BE2C (cell line): ENCODE measurements around the gene PTPRG.

Experiments used
- DNase-seq: peaks from one replicate; pipeline ENCODE4 v3.0.0-alpha.2; 2020
- H3K27me3 ChIP-seq: fragments of 250-450 bp; sonication (Bioruptor Pico); 2 replicates; pipeline ENCODE4 v1.5.1; 2020; ENCODE audit warnings: mild to moderate bottlenecking
- H3K36me3 ChIP-seq: fragments of 250-450 bp; sonication (Bioruptor Pico); 2 replicates; pipeline ENCODE4 v1.5.1; 2020; ENCODE audit warnings: mild to moderate bottlenecking
- H3K4me1 ChIP-seq: fragments of 250-450 bp; sonication (Bioruptor Pico); 2 replicates; pipeline ENCODE4 v1.5.1; 2020
- H3K4me3 ChIP-seq: 2 replicates; pipeline ENCODE4 v1.5.1; 2011; ENCODE audit warnings: low read depth, low read length
- H3K9me3 ChIP-seq: fragments of 250-450 bp; sonication (Bioruptor Pico); 2 replicates; pipeline ENCODE4 v1.5.1; 2020
- TF ChIP-seq, protein P1 (sequence below): IDR thresholded peaks from 2 replicates; pipeline ENCODE4 v1.5.1; 2012; ENCODE audit warnings: mild to moderate bottlenecking, low read depth, low read length

PTPRG gene

DNA sequence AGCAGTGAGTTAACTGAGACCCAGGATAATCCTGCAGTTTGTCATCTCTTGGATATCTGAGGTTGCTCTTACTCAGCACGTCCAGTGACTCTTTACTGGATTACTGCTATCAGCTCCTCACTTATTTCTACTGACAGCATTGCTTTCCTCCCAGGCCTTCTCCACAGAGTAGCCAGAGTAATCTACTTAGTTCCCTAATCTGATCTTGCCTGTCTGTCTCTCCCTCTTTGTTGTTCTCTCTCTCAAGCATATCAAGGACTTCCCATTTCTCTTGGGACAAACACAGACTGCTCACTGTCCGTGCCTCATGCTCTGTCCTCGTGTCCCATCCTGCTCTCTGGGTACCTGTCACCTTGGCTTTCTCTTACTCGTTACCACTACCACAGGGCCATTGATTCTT is 435.7 kb downstream of the PTPRG start:
- no peak overlapping the region for H3K4me3 ChIP-seq
- H3K4me1 ChIP-seq = peaks cover 11% of the 10 kb centered on the region
- TF ChIP-seq, protein P1, sequence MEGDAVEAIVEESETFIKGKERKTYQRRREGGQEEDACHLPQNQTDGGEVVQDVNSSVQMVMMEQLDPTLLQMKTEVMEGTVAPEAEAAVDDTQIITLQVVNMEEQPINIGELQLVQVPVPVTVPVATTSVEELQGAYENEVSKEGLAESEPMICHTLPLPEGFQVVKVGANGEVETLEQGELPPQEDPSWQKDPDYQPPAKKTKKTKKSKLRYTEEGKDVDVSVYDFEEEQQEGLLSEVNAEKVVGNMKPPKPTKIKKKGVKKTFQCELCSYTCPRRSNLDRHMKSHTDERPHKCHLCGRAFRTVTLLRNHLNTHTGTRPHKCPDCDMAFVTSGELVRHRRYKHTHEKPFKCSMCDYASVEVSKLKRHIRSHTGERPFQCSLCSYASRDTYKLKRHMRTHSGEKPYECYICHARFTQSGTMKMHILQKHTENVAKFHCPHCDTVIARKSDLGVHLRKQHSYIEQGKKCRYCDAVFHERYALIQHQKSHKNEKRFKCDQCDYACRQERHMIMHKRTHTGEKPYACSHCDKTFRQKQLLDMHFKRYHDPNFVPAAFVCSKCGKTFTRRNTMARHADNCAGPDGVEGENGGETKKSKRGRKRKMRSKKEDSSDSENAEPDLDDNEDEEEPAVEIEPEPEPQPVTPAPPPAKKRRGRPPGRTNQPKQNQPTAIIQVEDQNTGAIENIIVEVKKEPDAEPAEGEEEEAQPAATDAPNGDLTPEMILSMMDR = no peak
- no peaks in the 10 kb centered on the region for H3K9me3 ChIP-seq
- DNase-seq = peak; percentile 50
- no peaks in the 10 kb centered on the region for H3K36me3 ChIP-seq
- H3K27me3 ChIP-seq = no peaks in the 10 kb centered on the region

DNA sequence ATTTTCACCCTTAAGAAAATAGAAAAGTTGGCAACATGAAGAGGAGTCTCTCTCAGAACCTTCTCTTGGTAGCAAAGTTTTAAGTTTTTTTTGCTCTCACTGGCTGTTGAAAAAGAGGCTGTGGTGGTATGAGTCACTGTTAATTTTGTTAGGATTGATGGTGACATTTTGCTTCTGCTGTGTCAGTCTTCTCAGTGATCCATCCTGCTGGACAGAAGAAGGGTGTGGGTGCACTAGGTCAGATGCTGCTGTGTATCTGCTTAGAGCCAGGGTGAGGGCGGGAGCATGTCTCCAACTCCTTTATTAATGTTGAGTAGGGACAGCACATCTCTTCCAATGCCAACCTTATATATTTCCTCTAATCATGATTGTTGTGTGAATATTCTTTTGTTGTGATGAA is 442.5 kb downstream of the PTPRG start:
- TF ChIP-seq, protein P1 = no peak
- Histone ChIP-seq H3K4me1 (no peaks in the 10 kb centered on the region; the same call in 1 of the 2 replicates), H3K4me3 (no peak overlapping the region), H3K9me3 (no peaks in the 10 kb centered on the region), H3K36me3 (no peaks in the 10 kb centered on the region), H3K27me3 (no peaks in the 10 kb centered on the region)
- DNase-seq = no peak

DNA sequence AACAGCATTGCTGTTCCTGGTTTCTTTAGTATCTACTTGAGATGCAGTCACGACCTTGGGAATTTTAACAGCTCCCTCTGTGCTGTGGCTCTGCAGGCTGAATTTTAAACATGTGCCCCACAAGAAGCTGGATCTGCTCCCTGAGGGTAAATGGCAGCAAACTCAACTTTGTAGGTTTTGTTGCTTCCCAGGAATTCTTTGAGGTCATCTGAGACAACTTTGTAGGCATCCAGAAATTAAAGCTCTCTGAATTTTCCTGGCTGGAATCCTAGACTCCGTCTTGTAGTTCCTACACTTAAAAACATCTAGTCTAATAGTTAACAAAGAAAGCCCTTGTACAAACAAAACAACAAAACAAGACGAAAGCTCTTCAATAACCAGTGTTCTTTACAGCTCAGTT is 445.7 kb downstream of the PTPRG start:
- Histone ChIP-seq H3K4me1 (no peaks in the 10 kb centered on the region), H3K27me3 (no peaks in the 10 kb centered on the region), H3K9me3 (no peaks in the 10 kb centered on the region), H3K4me3 (no peak overlapping the region), H3K36me3 (no peaks in the 10 kb centered on the region)
- DNase-seq = no peak
- TF ChIP-seq, protein P1 = no peak

DNA sequence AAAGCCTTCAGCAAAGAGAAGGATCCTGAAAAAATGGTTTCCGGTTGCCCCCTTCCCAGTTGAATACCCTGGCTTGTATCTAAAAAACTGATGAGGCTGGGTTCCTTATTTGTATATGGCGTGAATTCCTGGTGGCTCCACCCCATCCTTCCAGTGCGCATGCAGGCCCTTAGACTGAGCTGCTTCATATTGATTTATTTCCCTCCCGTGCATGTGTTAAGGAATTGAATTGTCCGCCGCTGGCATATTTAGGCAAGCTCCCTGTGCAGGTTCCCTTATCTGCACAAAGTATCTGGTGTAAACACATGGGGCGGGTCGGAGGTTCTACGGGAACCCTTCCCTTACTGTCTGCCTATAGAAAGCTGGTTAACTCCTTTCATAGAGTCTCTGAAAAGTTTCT is 449.6 kb downstream of the PTPRG start:
- Histone ChIP-seq H3K9me3 (no peaks in the 10 kb centered on the region), H3K27me3 (no peaks in the 10 kb centered on the region), H3K4me1 (no peaks in the 10 kb centered on the region), H3K36me3 (no peaks in the 10 kb centered on the region), H3K4me3 (no peak overlapping the region)
- TF ChIP-seq, protein P1 = no peak
- DNase-seq = no peak

DNA sequence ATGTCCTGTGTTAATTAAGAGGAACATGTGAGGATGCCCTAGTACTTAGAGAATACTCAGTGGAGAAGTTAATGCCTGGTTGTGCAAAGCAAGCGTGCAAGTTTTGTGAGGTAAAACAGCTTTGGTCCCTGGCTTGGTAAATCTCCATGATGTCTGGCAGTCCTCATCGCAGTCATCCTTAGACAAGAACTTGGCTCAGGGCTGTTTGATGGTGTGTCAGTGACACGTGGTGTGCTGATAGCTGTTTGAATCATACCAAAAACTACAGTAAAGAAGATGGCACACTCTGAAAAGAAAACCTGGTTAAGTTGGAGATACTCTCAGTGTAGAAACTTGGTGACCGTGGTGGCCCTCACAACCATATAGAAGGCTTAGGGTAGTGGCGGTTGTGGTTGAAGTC is 450.3 kb downstream of the PTPRG start:
- DNase-seq = no peak
- no peaks in the 10 kb centered on the region for H3K9me3 ChIP-seq
- TF ChIP-seq, protein P1 = no peak
- no peaks in the 10 kb centered on the region for H3K27me3 ChIP-seq
- H3K4me1 ChIP-seq = no peaks in the 10 kb centered on the region
- no peaks in the 10 kb centered on the region for H3K36me3 ChIP-seq
- H3K4me3 ChIP-seq = no peak overlapping the region

DNA sequence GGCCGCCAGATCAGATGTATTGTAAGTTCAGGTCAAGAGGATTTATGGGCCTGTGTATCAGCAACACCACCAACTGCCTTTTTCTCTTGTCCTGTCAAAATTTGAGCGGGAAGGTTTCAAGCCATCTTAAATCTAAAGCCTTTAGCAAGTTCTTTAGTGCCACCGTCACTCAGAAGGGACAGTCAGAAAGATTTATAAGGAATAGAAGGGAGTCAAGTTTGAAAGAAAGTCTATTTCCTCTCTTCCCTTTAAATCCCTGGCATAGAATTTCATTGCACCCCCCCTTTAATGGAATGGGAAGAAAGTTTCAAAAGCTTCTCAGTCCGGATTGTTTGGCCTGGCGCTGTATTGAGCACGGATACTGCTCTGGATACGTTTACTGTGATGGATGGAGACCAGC is 452.6 kb downstream of the PTPRG start:
- Histone ChIP-seq H3K4me1 (no peaks in the 10 kb centered on the region), H3K36me3 (no peaks in the 10 kb centered on the region), H3K9me3 (no peaks in the 10 kb centered on the region), H3K27me3 (no peaks in the 10 kb centered on the region), H3K4me3 (no peak overlapping the region)
- TF ChIP-seq, protein P1 = no peak
- no peak for DNase-seq
